ENCODE data around the gene DOCK8. TPM values are rescaled to one million over a fixed set of nuclear protein-coding genes. Genes with fewer than 3 reads are reported as not detected.

The DOCK8 gene
- total RNA-seq, 4 donors from 2014 or later: 22.7 to 49.0 (median 36.7) TPM

- no peak for TF ChIP-seq CTCF (IDR thresholded peaks at IDR 0.05; ENCODE audit: low read depth)
Observed at GRCh38 chr9:279674-280073, 65.0 kb downstream of the DOCK8 start.

GRCh38 chr9:281741-282645, 67.3 kb downstream of the DOCK8 start:
- TF ChIP-seq CTCF (IDR thresholded peaks at IDR 0.05; ENCODE audit: low read depth): no peak

GRCh38 chr9:286071-286740, 71.5 kb downstream of the DOCK8 start:
- no peak for TF ChIP-seq CTCF (IDR thresholded peaks at IDR 0.05; ENCODE audit: low read depth)

GRCh38 chr9:289121-289520, 74.5 kb downstream of the DOCK8 start:
- no peak for TF ChIP-seq CTCF (IDR thresholded peaks at IDR 0.05; ENCODE audit: low read depth)

GRCh38 chr9:292915-293314, 78.2 kb downstream of the DOCK8 start:
- TF ChIP-seq CTCF (IDR thresholded peaks at IDR 0.05; ENCODE audit: low read depth): no peak

- no peak for TF ChIP-seq CTCF (IDR thresholded peaks at IDR 0.05; ENCODE audit: low read depth)
Observed at GRCh38 chr9:295576-295975, 80.9 kb downstream of the DOCK8 start.

GRCh38 chr9:296411-296810, 81.7 kb downstream of the DOCK8 start:
- no peak for TF ChIP-seq CTCF (IDR thresholded peaks at IDR 0.05; ENCODE audit: low read depth)
